ENCODE data around the gene C12orf76.
A peak's percentile ranks its signal among the peaks of the same experiment; 100 is the strongest.
"Not testable (repeated sequence)": the region's sequence is repeated elsewhere in the genome, so short reads cannot be mapped to it uniquely, and the experiment has no call there.

Gene C12orf76

DNA sequence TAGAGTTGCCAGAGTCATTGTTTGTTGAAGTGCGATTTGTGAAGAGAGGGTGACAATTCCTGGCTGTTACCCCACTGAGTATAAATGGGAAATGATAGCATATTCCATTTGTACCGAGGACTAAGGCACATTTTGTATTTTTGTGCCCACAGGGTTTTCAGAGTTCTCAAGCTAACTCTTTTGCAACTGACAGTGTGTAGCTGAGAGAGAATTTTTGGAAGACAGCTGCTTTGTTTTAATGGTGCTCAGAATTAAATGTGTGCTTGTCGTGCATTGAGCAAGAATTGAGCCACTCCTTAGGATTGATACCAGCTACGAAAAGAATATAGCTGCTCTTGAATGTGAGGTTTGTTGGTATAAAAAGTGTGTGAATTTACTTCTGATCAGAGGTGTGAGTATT, 27.4 kb downstream of the C12orf76 start:
- no peak overlapping the region for H3K4me3 ChIP-seq (replicated peaks in 1 of 2; ENCODE audit: low read depth in 2 of 2, low read length in 2 of 2)
- TF ChIP-seq, protein P1, sequence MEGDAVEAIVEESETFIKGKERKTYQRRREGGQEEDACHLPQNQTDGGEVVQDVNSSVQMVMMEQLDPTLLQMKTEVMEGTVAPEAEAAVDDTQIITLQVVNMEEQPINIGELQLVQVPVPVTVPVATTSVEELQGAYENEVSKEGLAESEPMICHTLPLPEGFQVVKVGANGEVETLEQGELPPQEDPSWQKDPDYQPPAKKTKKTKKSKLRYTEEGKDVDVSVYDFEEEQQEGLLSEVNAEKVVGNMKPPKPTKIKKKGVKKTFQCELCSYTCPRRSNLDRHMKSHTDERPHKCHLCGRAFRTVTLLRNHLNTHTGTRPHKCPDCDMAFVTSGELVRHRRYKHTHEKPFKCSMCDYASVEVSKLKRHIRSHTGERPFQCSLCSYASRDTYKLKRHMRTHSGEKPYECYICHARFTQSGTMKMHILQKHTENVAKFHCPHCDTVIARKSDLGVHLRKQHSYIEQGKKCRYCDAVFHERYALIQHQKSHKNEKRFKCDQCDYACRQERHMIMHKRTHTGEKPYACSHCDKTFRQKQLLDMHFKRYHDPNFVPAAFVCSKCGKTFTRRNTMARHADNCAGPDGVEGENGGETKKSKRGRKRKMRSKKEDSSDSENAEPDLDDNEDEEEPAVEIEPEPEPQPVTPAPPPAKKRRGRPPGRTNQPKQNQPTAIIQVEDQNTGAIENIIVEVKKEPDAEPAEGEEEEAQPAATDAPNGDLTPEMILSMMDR (IDR thresholded peaks at IDR 0.05; ENCODE audit: low read depth, low read length): no peak
- DNase-seq (ENCODE audit: low read depth in 2 of 2): no peak

DNA sequence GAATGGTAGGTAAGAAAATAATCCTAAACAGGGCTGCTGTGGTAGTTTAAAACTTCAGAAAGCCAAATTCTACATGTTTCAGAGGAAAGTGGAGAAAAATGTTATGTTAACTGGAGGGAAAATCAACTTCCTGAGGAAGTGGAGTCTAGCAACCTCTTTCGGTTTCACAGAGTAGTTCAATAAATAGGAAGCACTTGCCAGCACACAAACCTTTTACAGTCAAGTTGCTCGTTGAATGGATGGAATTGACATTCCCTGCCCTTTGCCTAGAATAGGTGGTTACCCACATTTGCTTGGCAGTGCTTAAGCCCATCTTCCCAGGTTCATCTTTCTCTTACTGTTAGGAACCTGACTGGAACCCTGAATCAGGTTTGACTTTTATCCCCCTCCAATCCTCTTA, 33.2 kb downstream of the C12orf76 start:
- H3K4me3 ChIP-seq (replicated peaks in 1 of 2; ENCODE audit: low read depth in 2 of 2, low read length in 2 of 2): no peak overlapping the region
- TF ChIP-seq, protein P1 (IDR thresholded peaks at IDR 0.05; ENCODE audit: low read depth, low read length): no peak
- DNase-seq (ENCODE audit: low read depth in 2 of 2): no peak

DNA sequence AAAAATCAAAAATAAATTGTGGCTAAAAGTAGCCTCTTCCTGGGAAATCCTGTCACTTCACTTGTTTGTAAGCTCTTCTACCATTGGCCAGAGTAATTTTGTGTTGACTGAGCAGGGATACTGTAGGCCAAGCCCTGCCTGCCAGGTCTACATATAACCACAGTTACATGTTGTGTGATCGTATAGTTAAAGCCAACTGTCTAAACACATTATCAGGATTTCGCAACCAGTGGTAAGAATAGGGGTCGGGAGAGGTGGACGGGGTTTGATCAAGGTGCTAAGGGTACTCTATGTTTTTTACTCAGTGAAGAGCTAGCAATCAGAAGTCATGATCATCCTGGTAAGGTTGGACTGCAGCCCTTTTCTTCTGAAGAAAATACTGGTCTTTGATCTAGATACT, 35.7 kb downstream of the C12orf76 start:
- no peak overlapping the region for H3K4me3 ChIP-seq (replicated peaks in 1 of 2; ENCODE audit: low read depth in 2 of 2, low read length in 2 of 2)
- no peak for DNase-seq (ENCODE audit: low read depth in 2 of 2)
- TF ChIP-seq, protein P1 (IDR thresholded peaks at IDR 0.05; ENCODE audit: low read depth, low read length): no peak

DNA sequence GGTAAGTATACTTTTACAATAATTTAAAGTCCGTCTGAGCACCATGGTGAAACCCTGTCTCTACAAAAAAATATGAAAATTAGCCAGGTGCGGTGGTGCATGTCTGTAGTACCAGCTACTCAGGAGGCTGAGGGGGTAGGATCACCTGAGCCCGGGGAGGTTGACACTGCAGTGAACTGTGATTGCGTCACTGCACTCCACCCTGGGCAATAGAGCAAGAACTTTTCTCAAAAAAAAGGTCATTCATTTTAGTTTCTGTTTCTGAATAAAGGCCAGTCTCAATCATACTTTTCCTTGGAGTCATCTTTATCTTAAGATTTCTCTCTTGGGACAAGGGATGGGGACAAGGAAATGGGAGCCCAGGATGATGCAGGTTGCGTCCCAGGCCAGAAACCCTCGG, 36.2 kb downstream of the C12orf76 start:
- DNase-seq (ENCODE audit: low read depth in 2 of 2): peak; percentile 27
- no peak overlapping the region for H3K4me3 ChIP-seq (replicated peaks in 1 of 2; ENCODE audit: low read depth in 2 of 2, low read length in 2 of 2)
- TF ChIP-seq, protein P1 (IDR thresholded peaks at IDR 0.05; ENCODE audit: low read depth, low read length): no peak

DNA sequence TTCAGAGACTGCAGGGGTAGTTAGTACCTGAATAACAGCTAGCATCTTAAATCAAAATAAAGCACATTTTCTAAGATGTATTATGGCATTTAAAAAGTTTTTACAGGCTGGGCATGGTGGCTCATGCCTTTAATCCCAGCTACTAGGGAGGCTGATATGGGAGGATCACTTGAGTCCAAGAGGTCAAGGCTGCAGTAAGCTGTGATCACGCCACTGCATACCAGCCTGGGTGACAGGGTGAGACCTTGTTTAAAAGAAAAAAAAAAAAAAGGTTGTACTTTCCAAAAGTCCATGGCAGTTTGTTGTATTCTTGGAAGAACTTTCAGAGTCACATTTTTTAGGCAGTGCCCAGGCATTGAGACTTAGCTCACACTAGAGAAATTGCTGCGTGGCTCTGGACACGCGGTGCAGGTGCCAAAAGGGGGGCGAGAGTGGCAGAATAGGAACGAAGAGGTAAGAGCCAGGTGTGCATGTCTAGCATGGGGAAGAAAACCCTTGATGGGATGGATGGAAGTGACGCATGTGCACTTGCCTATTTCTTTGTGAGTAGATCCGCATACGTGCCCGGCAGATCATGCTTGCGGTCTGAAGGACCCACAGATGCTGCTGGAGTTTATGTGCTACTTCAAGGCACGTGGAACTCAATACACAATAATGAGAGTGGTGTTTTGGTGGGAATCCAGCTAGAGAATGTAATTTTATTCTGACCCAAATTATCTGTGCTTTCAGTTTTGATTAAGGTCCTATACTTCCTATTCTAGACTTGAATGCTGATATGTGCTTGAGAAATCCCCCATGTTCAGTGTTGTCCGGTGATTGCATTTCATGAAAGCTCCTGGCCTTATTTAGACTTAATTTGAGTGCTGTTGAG, 37.2 kb downstream of the C12orf76 start:
- TF ChIP-seq, protein P1 (IDR thresholded peaks at IDR 0.05; ENCODE audit: low read depth, low read length): no peak
- DNase-seq (ENCODE audit: low read depth in 2 of 2): no peak
- H3K4me3 ChIP-seq (replicated peaks in 1 of 2; ENCODE audit: low read depth in 2 of 2, low read length in 2 of 2): no peak overlapping the region

DNA sequence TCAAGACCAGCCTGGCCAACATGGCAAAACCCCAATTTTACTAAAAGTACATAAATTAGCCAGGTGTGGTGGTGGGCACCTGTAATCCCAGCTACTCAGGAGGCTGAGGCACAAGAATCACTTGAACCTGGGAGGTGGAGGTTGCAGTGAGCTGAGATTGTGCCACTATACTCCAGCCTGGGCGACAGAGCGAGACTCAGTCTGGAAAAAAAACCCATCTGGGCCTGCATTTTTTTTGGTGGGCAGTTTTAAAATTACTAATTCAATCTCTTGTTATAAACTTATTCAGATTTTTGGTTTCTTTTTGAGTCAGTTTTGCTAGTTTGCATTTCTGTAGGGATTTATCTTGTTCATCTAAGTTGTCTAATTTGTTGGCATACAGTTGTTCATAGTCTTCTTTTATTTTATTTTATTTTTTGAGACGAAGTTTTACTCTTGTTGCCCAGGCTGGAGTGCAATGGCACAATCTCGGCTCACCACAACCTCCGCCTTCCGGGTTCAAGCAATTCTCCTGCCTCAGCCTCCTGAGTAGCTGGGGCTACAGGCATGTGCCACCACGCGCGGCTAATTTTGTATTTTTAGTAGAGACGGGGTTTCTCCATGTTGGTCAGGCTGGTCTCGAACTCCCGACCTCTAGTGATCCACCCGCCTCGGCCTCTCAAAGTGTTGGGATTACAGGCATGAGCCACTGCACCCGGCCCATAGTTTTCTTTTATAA, 39.5 kb downstream of the C12orf76 start:
- not testable (repeated sequence) for H3K4me3 ChIP-seq (replicated peaks in 1 of 2; ENCODE audit: low read depth in 2 of 2, low read length in 2 of 2); DNase-seq (ENCODE audit: low read depth in 2 of 2)

DNA sequence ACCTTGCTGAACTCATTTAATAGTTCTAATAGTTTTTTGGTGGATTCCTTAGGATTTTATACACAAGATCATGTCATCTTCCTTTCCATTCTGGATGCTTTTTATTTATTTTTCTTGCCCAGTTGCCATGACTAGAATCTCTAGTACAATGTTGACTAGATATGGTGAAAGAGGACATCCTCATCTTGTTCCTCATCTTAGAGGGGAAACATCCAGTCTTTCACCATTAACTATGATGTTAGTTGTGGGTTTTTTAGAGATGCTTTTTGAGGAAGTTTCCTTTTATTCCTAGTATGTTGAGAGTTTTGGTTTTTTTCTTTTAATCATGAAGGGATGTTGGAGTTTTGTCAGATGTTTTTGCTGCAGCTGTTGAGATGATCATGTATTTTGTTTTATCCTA, 40.4 kb downstream of the C12orf76 start:
- no peak for DNase-seq (ENCODE audit: low read depth in 2 of 2)
- H3K4me3 ChIP-seq (replicated peaks in 1 of 2; ENCODE audit: low read depth in 2 of 2, low read length in 2 of 2): no peak overlapping the region
- TF ChIP-seq, protein P1 (IDR thresholded peaks at IDR 0.05; ENCODE audit: low read depth, low read length): no peak

Data from cardiac fibroblast (primary cell).